ENCODE data around the gene NR1H4.

DNA sequence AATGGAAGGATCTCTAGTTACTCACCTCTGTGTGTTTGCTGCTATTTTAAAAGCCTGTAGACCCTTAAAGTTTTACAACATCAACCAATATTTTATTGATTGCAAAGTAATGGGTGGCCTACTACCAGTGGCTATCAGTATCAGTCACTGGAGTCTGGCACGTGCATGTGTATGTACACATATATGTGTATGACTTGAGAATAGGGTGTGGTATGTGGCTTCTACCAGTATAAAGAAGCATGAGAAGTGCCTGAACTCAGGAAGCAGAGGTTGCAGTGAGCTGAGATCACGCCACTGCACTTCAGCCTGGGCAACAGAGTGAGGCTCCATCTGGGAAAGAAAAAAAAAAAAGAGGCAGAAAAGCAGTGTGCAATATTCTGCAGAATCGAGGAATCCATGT lies 54.4 kb downstream of the NR1H4 start:
- no peak for TF ChIP-seq CTCF (conservative IDR thresholded peaks at IDR 0.05; ENCODE audit: low read length)
- TF ChIP-seq EZH2phosphoT487 (IDR thresholded peaks at IDR 0.05; ENCODE audit: borderline replicate concordance), result no peak

Data from Loucy (cell line).